ENCODE results near the gene KANK2.
A peak's percentile ranks its signal among the peaks of the same experiment; 100 is the strongest.

The KANK2 gene

GRCh38 chr19:11197291-11198174, at the start of gene KANK2:
Gene KANK2 (minus strand): TSS chr19:11197545. CDS start chr19:11194511, 3,034 bp downstream.
- DNase-seq = no peak

- no peak for DNase-seq
Observed at GRCh38 chr19:11246941-11247340, 49.6 kb upstream of the KANK2 start.

- no peak for DNase-seq
Observed at GRCh38 chr19:11244846-11245589, 47.7 kb upstream of the KANK2 start.

- no peak for DNase-seq
Observed at GRCh38 chr19:11243798-11244169, 46.4 kb upstream of the KANK2 start.

- DNase-seq = peak; percentile 75
Observed at GRCh38 chr19:11242864-11243797, 45.8 kb upstream of the KANK2 start.

- DNase-seq = no peak
Observed at GRCh38 chr19:11242025-11242424, 44.7 kb upstream of the KANK2 start.

GRCh38 chr19:11240008-11240444, 42.7 kb upstream of the KANK2 start:
- DNase-seq = no peak

- no peak for DNase-seq
Observed at GRCh38 chr19:11239377-11240000, 42.1 kb upstream of the KANK2 start, which contains the start of gene ANGPTL8. Gene ANGPTL8 (plus strand): TSS chr19:11239619. CDS start chr19:11239638, 19 bp downstream.

- no peak for DNase-seq
Observed at GRCh38 chr19:11238781-11239376, 41.5 kb upstream of the KANK2 start.

GRCh38 chr19:11238041-11238440, 40.7 kb upstream of the KANK2 start:
- DNase-seq = no peak

- DNase-seq = no peak
Observed at GRCh38 chr19:11237321-11237720, 40.0 kb upstream of the KANK2 start.

- no peak for DNase-seq
Observed at GRCh38 chr19:11236324-11237301, 39.3 kb upstream of the KANK2 start.

- DNase-seq = no peak
Observed at GRCh38 chr19:11234486-11235075, 37.2 kb upstream of the KANK2 start.

GRCh38 chr19:11233073-11233472, 35.7 kb upstream of the KANK2 start:
- DNase-seq = no peak

- DNase-seq = no peak
Observed at GRCh38 chr19:11232555-11232954, 35.2 kb upstream of the KANK2 start.

- DNase-seq = no peak
Observed at GRCh38 chr19:11230621-11231386, 33.5 kb upstream of the KANK2 start.

GRCh38 chr19:11227195-11227886, 30.0 kb upstream of the KANK2 start:
- DNase-seq = no peak

- no peak for DNase-seq
Observed at GRCh38 chr19:11226716-11227166, 29.4 kb upstream of the KANK2 start.

- no peak for DNase-seq
Observed at GRCh38 chr19:11225815-11226214, 28.5 kb upstream of the KANK2 start.

All from NK-92 treated with Interleukin-12 subunit alpha and Interleukin-12 subunit beta, amount 100 ng/mL, for 24 hours (cell line).